OCI-LY1 (cell line): ENCODE data around the gene HYAL1.

ENCODE experiments used
- H2AFZ ChIP-seq: fragments of 200-600 bp; sonication (generic), shearing (Covaris generic); 2 replicates; pipeline ENCODE4 v1.6.0; 2014; ENCODE audit warnings: antibody characterized with exemption, mild to moderate bottlenecking, low read length
- H3F3A ChIP-seq: fragments of 200-600 bp; sonication (generic), shearing (Covaris generic); 2 replicates; pipeline ENCODE4 v1.6.0; 2014; ENCODE audit warnings: mild to moderate bottlenecking, antibody characterized with exemption, low read length, moderate library complexity; ENCODE audit not compliant: insufficient read depth
- H3K27ac ChIP-seq: fragments of 200-600 bp; sonication (generic); 2 replicates; pipeline ENCODE4 v1.5.1; 2014; ENCODE audit warnings: low read length, mixed run types, mild to moderate bottlenecking, low read depth; ENCODE audit not compliant: poor library complexity, severe bottlenecking
- H3K27me3 ChIP-seq: fragments of 200-600 bp; sonication (generic); 2 replicates; pipeline ENCODE4 v1.6.0; 2014; ENCODE audit warnings: antibody characterized with exemption, mild to moderate bottlenecking, low read length, moderate library complexity; ENCODE audit not compliant: insufficient read depth
- H3K36me3 ChIP-seq: fragments of 200-600 bp; sonication (generic); 2 replicates; pipeline ENCODE4 v1.6.1; 2014; ENCODE audit warnings: mild to moderate bottlenecking, antibody characterized with exemption, low read length, moderate library complexity, mixed read lengths; ENCODE audit not compliant: insufficient read depth
- H3K4me1 ChIP-seq: fragments of 200-600 bp; sonication (generic); 2 replicates; pipeline ENCODE4 v1.5.1; 2014; ENCODE audit warnings: mild to moderate bottlenecking, low read length, moderate library complexity; ENCODE audit not compliant: insufficient read depth, severe bottlenecking
- H3K4me2 ChIP-seq: fragments of 200-600 bp; sonication (generic), shearing (Covaris generic); 2 replicates; pipeline ENCODE4 v1.6.1; 2014; ENCODE audit warnings: low read length
- H3K4me3 ChIP-seq: fragments of 200-600 bp; sonication (generic); 2 replicates; pipeline ENCODE4 v1.5.1; 2014; ENCODE audit warnings: low read length, low read depth, mild to moderate bottlenecking, mixed read lengths; ENCODE audit not compliant: poor library complexity, severe bottlenecking
- H3K79me2 ChIP-seq: fragments of 200-600 bp; shearing (Covaris generic); 2 replicates; pipeline ENCODE4 v1.6.1; 2016; ENCODE audit warnings: mixed run types, low read length, mixed read lengths; ENCODE audit not compliant: insufficient read depth
- H3K9ac ChIP-seq: fragments of 200-600 bp; sonication (generic), shearing (Covaris generic); 2 replicates; pipeline ENCODE4 v1.6.1; 2014; ENCODE audit warnings: mild to moderate bottlenecking, low read length, mixed read lengths
- H3K9me2 ChIP-seq: fragments of 200-600 bp; sonication (generic), shearing (Covaris generic); 2 replicates; pipeline ENCODE4 v1.6.1; 2014; ENCODE audit warnings: low read depth, mild to moderate bottlenecking, low read length, mixed read lengths
- H3K9me3 ChIP-seq: fragments of 200-600 bp; shearing (Covaris generic); 2 replicates; pipeline ENCODE4 v1.6.1; 2014; ENCODE audit warnings: low read length, mixed read lengths
- H4K20me1 ChIP-seq: fragments of 200-600 bp; sonication (generic), shearing (Covaris generic); 2 replicates; pipeline ENCODE4 v1.6.0; 2016; ENCODE audit warnings: mild to moderate bottlenecking, low read length; ENCODE audit not compliant: insufficient read depth
- CTCF ChIP-seq: fragments of 200-600 bp; sonication (generic), shearing (Covaris generic); IDR thresholded peaks from 2 replicates; pipeline ENCODE4 v1.5.1; 2017; ENCODE audit warnings: mild to moderate bottlenecking, antibody characterized with exemption, low read length, moderate library complexity, mixed read lengths
- EZH2 ChIP-seq: fragments of 200-600 bp; sonication (generic), shearing (Covaris generic); IDR thresholded peaks from 2 replicates; pipeline ENCODE4 v1.8.0; 2017; ENCODE audit warnings: borderline replicate concordance, mixed run types, mild to moderate bottlenecking, antibody characterized with exemption, low read length, moderate library complexity, mixed read lengths

HYAL1 gene

GRCh38 chr3:50303013-50303815 lies at the start of gene HYAL1:
Gene HYAL1 (minus strand): TSS chr3:50303574. CDS start chr3:50302956, 618 bp downstream.
- Histone ChIP-seq H2AFZ (no peak within 1 kb of the TSS), H3K27me3 (no peaks in the 10 kb centered on the region), H3K9me3 (no peaks in the 10 kb centered on the region), H4K20me1 (no peaks in the 10 kb centered on the region), H3F3A (no peaks in the 10 kb centered on the region), H3K27ac (no peak within 1 kb of the TSS), H3K9me2 (no peaks in the 10 kb centered on the region), H3K4me1 (peaks cover 18% of the 10 kb centered on the region), H3K79me2 (no peaks in the 10 kb centered on the region), H3K36me3 (no peaks in the 10 kb centered on the region; the same call in 1 of the 2 replicates), H3K4me2 (no peak within 1 kb of the TSS), H3K9ac (no peak within 1 kb of the TSS), H3K4me3 (no peak within 1 kb of the TSS)
- no peak for TF ChIP-seq EZH2
- no peak for TF ChIP-seq CTCF

- H3K79me2 ChIP-seq = no peaks in the 10 kb centered on the region
Observed at GRCh38 chr3:50352781-50353180, 49.4 kb upstream of the HYAL1 start.

GRCh38 chr3:50351323-50351697 lies 47.9 kb upstream of the HYAL1 start:
- TF ChIP-seq EZH2 (no peak), CTCF (no peak)
- Histone ChIP-seq H3K4me1 (peaks cover 33% of the 10 kb centered on the region), H3K4me2 (peak overlapping the region; percentile 88), H3K27me3 (no peaks in the 10 kb centered on the region), H3K27ac (no peak overlapping the region), H3K9me2 (no peaks in the 10 kb centered on the region), H3K36me3 (peaks cover 50% of the 10 kb centered on the region; the same call in 1 of the 2 replicates), H2AFZ (no peak overlapping the region), H3K9ac (peak overlapping the region; percentile 86), H3F3A (no peaks in the 10 kb centered on the region), H3K79me2 (no peaks in the 10 kb centered on the region), H4K20me1 (no peaks in the 10 kb centered on the region), H3K9me3 (no peaks in the 10 kb centered on the region), H3K4me3 (peak overlapping the region; percentile 76)

More at GRCh38 chr3:50352781-50353180, 49.4 kb upstream of the HYAL1 start:
- no peak overlapping the region for H3K4me2 ChIP-seq
- H4K20me1 ChIP-seq = no peaks in the 10 kb centered on the region
- H3K27me3 ChIP-seq = no peaks in the 10 kb centered on the region
- no peak overlapping the region for H3K27ac ChIP-seq
- peaks cover 45% of the 10 kb centered on the region; the same call in 1 of the 2 replicates for H3K36me3 ChIP-seq
- no peaks in the 10 kb centered on the region for H3K9me2 ChIP-seq
- peak; percentile 42; the same call in 1 of the 2 replicates for TF ChIP-seq CTCF
- no peak for TF ChIP-seq EZH2
- no peak overlapping the region for H2AFZ ChIP-seq
- no peaks in the 10 kb centered on the region for H3F3A ChIP-seq
- H3K4me1 ChIP-seq = peaks cover 47% of the 10 kb centered on the region
- no peak overlapping the region for H3K9ac ChIP-seq
- H3K9me3 ChIP-seq = no peaks in the 10 kb centered on the region
- no peak overlapping the region for H3K4me3 ChIP-seq
